MCF 10A (cell line): Measurements from ENCODE around the gene PRICKLE4. TPM values are rescaled to one million over a fixed set of nuclear protein-coding genes. Genes with fewer than 3 reads are reported as not detected.

ENCODE experiments used
- total RNA-seq: library from RNA; stranded (reverse); gene quantifications from 2 replicates; pipeline ENCODE4 v1.2.3, GENCODE V29; 2022

Gene PRICKLE4
- total RNA-seq, 1 experiment from 2014 or later, result 0.93 TPM

Other genes starting within 250 kb of the PRICKLE4 start
- 16.5 and 18.4 TPM in 2 replicates for gene FOXP4, start 234.4 kb upstream of the PRICKLE4 start, total RNA-seq
- gene MDFI, start 142.3 kb upstream of the PRICKLE4 start, total RNA-seq, result 39.1 and 59.1 TPM in 2 replicates
- gene TFEB, start 45.2 kb upstream of the PRICKLE4 start, total RNA-seq, result 11.8 and 16.2 TPM in 2 replicates
- gene PGC, start 33.4 kb upstream of the PRICKLE4 start, total RNA-seq, result not detected in 2 replicates
- gene FRS3, start 882 bp upstream of the PRICKLE4 start, total RNA-seq, result 3.9 and 5.3 TPM in 2 replicates
- gene TOMM6, start 6.9 kb downstream of the PRICKLE4 start, total RNA-seq, result 202 and 227 TPM in 2 replicates
- gene USP49, start 114.6 kb downstream of the PRICKLE4 start, total RNA-seq, result 4.1 and 4.3 TPM in 2 replicates
- gene MED20, start 140.4 kb downstream of the PRICKLE4 start, total RNA-seq, result 27.6 and 29.2 TPM in 2 replicates
- 45.0 and 58.0 TPM in 2 replicates for gene BYSL, start 140.7 kb downstream of the PRICKLE4 start, total RNA-seq
- 52.5 and 75.8 TPM in 2 replicates for gene CCND3, start 161.0 kb downstream of the PRICKLE4 start, total RNA-seq